ENCODE results near the gene EEFSEC.

EEFSEC gene

GRCh38 chr3:128320551-128321340, 167.5 kb downstream of the EEFSEC start:
- DNase-seq: no peak

GRCh38 chr3:128321418-128321817, 168.1 kb downstream of the EEFSEC start:
- DNase-seq: no peak

- DNase-seq: peak; percentile 62 to 67
Measured at GRCh38 chr3:128322030-128323022, 169.0 kb downstream of the EEFSEC start.

GRCh38 chr3:128323206-128324081, 170.2 kb downstream of the EEFSEC start:
- DNase-seq: no peak

GRCh38 chr3:128324911-128325592, 171.8 kb downstream of the EEFSEC start:
- DNase-seq: no peak

GRCh38 chr3:128326051-128326823, 173.0 kb downstream of the EEFSEC start:
- DNase-seq: no peak

GRCh38 chr3:128327606-128328031, 174.3 kb downstream of the EEFSEC start:
- DNase-seq: no peak

- no peak for DNase-seq
Measured at GRCh38 chr3:128328546-128329458, 175.5 kb downstream of the EEFSEC start.

- no peak for DNase-seq
Measured at GRCh38 chr3:128329491-128330213, 176.4 kb downstream of the EEFSEC start.

GRCh38 chr3:128330214-128330842, 177.0 kb downstream of the EEFSEC start:
- no peak for DNase-seq

- DNase-seq: no peak
Measured at GRCh38 chr3:128334086-128334645, 180.9 kb downstream of the EEFSEC start.

- DNase-seq: no peak
Measured at GRCh38 chr3:128334766-128335165, 181.5 kb downstream of the EEFSEC start.

GRCh38 chr3:128335621-128336296, 182.5 kb downstream of the EEFSEC start:
- DNase-seq: no peak

GRCh38 chr3:128336337-128337156, 183.3 kb downstream of the EEFSEC start:
- DNase-seq: no peak

- DNase-seq: no peak
Measured at GRCh38 chr3:128337305-128337704, 184.0 kb downstream of the EEFSEC start.

GRCh38 chr3:128338536-128339330, 185.5 kb downstream of the EEFSEC start:
- DNase-seq: no peak

Measured in CD4-positive, alpha-beta T cell treated with Interleukin-1 beta for 1 hour (primary cell).